HG03108 (cell line): ENCODE measurements around the gene RBSN.
A peak's percentile ranks its signal among the peaks of the same experiment; 100 is the strongest.

Source experiments
- ATAC-seq: cut with Tn5 transposase; IDR thresholded peaks from one replicate; pipeline ENCODE4 v1.9.1; 2021; ENCODE audit warnings: moderate library complexity; ENCODE audit not compliant: unreplicated experiment

The RBSN gene

DNA sequence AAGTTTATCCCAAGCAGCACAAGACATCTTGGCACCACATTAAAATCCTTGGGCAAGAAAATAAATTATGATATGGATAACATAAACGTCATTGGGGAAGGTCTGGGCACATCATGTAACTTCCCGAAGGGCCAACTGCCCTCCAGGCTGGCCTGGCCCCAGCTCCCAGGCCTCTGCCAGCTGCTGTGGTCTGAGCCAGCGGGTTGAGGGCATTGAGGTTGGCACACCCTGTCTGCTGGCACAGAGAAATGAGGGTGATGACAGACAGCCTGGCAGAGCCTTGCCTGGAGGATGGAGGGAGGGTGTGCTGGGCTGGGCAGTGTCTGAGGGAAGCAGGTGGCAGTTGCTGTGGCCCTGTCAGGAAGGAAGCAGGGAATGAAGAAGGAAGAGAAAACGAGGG, 3.3 kb upstream of the RBSN start:
- ATAC-seq = no peak

DNA sequence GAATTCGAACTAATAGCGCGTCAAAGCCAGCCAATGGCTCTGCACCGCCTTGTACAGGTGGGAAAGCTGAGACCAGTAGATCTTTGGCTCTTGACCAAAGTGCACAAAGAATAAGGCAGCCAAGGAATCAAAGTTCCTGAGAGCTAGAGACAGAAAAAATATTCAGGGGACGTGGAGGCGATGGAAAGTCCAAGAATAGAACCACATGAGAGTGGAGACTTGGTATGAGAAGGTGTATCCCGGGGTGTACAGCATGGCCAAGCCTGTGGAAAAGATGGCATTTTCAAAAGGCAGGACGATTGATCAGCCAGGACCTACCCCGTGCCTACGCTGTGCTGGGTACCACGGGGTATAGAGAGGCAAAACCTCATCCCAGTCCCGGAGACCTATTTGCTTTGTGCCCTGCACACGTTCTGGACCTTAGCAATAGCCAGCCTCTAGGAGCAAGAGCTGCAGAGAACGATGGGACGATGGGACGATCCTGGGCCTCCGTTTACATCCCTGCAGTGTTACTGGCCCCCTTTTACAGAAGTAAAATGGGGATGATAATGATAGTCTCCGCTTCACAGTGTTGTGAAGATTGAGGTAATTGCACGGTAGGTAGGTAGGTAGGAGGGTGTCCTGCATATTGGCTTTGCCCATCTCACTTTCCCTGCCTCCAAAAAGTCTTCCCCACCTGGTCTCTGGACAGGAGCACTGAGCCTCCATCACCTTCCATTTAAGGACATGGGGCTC, 583 bp upstream of the RBSN start:
- peak; percentile 8 for ATAC-seq

DNA sequence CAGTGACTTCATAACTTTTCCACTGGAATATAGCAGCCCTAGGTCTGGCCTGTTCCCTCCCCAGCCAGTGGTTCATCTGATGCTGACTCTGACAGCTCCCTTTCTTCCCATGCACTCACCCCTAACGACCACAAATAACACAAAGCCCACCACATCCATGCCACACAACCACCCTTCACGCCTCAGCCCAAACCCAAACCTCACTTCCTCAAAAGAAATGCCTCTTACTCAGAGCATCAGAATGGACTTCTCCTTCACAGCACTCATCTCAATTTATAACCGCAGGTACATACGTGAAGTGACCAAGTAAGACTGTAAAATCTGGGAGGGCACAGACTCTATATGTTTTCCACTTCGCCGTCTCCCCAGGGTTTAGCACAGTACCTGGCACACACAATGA, 1.1 kb downstream of the RBSN start:
- ATAC-seq = no peak

DNA sequence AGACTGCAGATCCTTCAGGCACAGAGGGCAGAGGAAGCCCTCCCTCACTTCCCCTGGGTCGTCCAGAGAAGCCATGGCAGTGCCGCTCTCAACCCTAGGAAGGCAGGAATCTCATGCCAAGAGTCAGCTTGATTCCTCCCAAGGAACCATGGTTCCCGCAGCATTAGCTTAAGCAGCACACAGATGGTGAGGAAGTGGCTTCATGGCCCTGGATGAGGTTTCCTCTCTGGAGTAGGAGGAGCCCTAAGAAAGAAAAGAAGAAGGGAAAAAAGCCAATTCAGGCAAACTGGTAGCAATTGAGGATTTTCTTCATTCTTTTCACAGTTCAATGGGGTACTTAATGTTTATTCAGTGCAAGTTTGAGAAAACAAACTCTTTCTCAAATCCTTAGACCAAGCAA, 2.9 kb downstream of the RBSN start:
- no peak for ATAC-seq

DNA sequence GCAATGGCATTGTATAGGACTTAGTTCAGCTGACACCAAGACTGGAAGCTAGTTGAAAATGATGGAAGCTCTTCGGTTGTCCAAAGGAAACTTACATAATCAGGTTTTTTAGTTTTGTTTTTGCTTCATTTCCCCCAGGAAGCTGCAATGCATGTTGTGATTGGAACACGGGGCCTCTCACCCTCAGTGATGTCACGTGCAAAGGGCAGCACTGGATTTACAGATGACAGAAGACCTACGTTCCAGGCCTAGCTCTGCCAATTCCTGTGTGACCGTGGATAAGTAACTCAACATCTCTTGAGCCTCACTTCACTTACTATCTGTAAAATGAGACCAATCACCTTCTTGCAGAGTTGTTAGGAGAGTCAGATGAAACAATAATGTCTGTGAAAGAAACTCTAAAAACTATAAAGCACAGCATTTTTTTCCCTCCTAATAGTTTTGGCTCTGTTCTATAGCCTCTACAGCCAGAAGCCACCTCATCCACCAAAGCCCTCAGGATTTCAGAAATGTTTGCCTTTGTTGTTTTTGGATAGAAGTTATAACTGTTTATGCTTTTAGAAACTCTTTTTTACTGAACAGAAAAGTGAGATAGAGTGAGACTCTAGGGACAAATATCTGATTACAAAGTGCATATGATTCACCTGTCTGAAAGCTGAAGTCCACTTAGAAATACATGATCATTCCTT, 4.6 kb downstream of the RBSN start:
- ATAC-seq = no peak

DNA sequence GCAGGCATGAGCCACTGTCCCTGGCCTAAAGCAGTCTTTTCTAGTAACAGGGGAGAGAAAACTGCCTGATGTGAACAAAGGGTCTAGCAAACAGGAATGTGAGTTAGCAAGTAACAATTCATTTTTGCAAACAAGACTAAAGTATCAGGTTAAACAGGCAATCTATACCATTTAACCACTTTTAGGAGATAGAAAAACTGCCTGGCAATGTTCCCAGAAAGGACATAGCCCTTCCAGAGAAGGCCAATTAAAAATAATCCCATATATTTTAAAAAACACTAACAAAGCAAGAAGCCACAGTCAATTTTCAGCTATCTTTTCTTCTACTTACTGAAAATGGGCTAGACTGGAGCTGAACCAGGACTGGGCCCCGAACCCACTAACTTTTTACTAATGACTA, 6.3 kb downstream of the RBSN start:
- ATAC-seq = no peak

DNA sequence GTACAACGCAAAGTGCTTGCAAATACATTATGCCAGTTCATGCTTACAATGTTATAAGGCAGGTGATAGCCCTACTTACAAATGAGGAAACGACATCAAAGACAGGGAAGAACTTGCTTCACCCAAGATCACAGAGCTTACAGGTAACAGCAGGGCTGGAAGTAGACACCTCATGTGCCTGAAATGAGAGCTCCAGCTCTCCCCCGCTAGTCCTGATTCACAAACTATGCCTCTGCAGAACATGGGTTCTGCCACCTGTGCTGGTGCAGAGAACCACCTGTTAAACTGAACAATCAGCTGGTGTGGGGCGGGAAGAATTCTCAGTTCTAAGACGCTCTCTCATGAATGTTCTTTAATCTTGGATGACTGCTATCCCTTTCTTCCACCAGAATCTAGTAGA, 7.4 kb downstream of the RBSN start:
- ATAC-seq = no peak

DNA sequence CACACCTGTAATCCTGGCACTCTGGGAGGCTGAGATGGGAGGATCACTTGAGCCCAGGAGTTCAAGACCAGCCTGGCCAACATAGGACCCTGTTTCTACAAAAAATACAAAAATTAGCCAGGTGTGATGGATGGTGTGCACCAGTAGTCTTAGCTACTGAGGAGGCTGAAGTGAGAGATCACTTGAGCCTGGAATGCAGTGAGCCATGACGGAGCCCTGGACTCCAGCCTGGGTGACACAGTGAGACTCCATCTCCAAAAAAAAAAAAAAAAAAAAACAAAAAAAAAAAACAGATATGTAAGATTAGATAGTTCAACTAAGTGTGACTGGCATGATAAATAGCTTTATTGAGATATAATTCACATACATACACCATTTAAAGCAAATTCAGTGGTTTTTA, 9.7 kb downstream of the RBSN start:
- ATAC-seq = no peak

DNA sequence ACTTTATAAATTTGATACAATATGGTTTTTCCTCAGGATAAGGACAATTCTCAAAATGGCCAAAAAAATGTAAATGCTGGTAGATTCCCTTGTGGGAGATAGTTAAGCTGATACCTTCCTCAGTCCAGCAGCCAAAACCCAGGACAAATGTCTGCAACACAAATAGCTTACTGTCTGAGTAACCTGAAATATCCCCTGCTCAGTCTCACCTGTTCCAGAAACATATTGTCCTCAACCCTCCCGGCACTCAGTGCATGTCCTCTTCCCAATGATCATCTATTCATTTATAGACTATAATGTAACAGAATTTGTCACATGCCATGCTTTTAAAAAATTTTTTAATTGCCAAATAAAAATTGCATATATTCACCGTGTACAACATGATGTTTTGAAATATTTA, 12.2 kb downstream of the RBSN start:
- no peak for ATAC-seq

DNA sequence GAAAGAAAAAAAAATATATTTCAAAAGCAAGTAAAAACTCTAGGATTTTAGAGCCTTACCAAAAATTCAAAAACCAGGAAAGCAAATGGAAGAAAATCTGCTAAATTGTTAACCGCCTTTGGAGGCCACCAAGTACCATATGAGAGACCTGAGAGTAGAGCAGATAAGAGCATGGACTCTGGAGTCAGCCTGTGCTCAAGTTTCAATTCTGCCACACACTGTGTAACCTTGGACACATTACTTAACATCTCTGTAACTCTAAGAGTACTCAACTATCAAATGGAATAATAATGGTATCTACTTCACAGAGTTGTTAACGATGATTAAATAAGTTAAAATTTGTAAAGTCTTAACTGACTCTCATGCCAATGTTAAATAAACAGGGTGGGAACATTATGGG, 12.7 kb downstream of the RBSN start:
- ATAC-seq = no peak

DNA sequence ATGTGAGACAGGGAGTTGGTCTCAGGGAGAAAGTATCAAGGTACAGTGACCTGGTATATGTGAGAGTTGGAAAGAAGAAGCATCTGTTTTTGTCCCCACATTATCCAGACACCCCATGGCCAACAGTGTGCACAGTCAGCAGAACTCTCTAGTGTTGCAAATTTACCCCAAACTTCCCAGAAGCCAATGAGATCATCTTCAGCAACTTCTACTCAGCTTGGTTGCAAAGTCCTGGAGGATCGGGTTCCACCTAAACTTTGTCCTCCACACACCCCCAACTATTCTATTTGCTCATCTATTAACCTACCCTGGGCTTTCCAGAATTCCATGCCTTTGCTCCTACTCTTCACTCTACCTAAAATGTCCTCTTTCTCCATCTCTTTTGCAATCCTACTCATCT, 15.7 kb downstream of the RBSN start:
- ATAC-seq = no peak

DNA sequence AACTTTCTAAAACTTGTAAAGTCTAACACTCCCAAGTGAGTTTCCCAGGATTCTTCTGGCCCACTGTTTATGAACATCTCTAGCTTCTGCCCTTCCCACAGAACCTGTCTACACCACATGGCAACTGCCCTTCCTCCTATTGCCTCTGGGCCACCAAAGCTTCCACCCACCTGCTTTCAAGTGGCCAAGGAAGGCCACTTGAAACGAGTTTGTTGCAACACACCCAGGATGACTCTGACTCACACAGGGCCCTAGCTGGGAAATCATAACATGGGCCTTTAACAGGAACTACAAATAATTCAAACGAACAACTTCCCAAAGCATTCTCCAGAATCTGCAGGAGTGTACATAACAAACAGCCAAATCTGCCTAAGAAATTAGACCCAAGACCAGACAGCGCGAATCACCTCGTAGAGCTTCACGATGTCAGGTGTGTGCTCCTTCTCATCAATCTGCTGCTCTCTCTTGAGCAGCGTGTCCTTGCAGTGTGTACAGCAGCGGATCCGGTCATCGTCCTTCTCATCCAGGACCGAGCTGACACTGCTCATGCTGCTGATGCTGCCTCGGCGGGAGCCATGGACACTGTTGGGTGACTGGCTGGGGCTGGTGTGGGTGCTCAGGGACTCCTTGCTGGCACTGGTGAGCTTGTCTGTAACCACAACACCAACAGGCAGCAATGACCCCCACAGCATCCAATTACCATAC, 16.8 kb downstream of the RBSN start:
- no peak for ATAC-seq

DNA sequence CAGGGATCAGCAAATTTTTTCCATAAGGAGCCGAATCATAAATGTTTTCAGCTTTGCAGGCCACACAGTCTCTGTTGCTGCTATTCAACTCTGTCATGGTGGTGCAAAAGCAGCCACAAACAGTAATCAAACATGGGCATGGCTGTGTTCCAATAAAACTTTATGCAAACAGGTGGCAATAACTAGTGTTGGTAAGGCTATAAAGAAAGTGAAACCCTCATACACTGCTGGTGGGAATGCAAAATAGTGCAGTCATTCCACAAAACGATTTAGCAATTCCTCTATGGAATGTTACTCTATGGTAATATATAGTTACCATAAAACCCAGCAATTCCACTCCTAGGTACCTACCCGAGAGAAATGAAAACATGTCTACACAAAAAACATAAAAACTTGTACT, 19.9 kb downstream of the RBSN start:
- ATAC-seq = no peak

DNA sequence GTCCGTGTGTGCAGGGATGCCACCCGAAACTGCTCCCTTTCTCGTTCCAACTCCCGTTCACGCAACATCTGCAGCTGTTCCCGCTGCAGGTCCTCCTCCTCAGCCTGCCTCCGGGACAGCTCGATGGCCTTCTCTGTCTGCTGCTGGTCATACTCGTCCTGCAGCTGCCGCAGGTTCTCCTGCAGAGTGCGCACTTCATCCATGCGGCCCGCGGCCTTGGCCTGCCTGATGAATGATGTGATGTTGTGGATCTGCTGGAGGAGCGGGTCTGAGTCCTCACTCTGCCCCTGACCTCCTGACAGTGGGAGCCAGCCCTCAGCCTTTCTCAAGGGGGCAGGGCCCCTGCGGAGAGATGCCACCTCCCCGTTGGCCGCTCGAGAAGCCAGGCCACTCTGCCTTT, 24.4 kb downstream of the RBSN start:
- no peak for ATAC-seq

DNA sequence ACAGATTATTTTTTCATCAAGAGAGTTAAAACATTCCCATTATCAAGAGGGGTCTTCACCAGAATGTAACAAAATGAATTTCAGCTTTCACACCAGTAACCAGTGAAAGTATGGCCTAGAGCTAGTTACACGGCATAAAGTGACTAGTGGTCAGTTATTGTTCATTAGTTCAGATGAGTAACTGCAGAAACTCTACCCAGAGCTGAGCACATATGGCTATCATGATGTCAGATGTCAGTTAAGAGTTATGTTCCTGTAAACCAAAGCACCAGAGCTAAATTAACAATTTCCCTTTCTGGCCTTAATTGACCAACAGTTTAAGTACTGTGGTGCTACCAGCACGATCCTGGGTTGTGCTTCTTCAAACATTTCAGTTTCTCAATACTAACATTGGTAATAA, 27.2 kb downstream of the RBSN start:
- no peak for ATAC-seq

DNA sequence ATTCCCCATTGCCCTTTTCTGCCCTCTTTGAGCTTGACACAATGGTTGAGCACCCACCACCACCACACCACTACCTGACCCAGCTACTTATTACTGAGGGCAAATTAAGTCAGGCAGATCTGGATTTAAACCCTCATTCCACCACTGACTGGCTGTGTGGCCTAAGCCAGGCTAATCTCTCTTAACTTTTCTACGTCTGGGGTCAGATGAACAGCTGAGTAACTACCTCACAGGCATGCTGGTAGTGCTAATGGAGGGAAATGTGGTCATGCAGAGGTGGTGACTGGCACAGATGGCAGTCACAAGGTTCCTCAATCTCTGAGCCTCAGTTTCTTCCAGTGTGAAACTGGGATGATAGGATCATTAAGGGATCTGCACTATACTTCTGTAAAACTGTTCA, 29.5 kb downstream of the RBSN start:
- no peak for ATAC-seq

DNA sequence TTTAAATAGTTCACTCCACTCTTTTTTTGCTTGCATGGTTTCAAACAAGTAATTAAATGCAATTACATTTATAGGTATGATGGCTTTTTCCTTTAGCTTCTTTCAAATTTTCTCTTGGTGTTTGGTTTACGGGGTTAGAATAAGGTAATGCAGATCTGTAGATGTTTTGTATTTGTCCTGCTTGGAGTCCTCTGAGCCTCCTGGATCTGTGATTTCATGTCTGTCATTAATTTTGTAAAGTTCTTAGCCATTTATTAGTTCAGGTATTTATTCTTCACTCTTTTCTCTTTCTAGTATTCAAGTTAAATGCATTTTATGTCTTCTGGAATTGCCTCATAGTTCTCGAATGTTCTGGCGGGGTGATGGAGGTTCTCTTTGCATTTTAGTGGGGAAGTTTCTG, 32.5 kb downstream of the RBSN start:
- ATAC-seq = no peak

DNA sequence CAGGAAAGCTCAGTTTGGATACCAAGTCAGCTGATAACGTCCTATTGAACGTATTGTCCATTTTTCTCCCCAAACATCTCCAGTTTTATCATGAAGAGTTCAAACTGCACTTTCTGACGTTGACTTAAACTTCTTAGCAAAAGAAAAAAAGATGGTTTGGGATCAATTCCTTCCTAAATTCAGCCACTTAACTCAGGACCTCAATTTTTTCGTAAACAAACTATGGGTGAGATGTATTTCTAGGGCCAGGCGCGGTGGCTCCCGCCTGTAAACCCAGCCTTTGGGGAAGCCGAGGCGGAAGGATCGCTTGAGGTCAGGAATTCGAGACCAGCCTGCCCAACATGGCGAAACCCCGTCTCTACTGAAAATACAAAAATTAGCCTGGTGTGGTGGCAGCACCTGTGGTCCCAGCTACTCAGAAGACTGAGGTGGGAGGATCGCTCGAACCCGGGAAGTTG, 33.4 kb downstream of the RBSN start:
- no peak for ATAC-seq

DNA sequence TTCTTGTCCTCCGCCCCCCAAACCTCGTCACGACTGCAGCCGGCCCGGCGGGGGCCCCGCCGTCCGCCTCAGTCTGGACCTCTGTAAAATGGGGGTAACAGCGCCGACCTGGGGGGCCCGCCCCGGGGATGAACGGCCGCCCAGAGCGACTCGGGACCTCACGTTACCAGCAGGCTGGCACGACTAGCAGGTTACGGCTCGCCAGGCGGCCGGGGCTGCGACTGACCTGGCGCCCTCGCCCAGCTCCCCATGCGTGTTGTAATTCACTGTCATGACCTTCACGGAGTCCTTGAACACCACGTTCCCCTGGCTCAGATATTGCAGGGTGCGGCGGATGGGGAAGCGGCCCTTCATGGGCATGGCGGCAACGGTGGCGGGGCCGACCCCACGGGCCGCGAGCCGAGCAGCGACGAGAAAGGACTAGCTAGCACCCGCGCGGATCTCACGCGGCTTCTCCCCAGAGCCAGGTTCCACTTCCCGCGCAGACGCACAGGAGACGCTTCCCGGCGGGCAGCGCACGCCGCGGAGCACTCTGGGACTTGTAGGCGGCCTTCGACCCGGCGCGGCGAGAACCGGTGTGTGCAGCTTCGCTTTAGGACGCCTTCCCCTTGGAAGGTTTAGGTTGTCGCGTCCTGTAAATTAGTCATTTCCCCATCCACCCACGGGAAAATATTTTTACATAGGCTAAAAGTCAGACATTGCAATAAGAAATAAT, 34.0 kb downstream of the RBSN start, which contains the start of gene MRPS25:
MRPS25 (minus strand) TSS at position 481 of the 715 bp plus-strand sequence; CDS start at position 360, 121 bp downstream.
- peak; percentile 99 for ATAC-seq

DNA sequence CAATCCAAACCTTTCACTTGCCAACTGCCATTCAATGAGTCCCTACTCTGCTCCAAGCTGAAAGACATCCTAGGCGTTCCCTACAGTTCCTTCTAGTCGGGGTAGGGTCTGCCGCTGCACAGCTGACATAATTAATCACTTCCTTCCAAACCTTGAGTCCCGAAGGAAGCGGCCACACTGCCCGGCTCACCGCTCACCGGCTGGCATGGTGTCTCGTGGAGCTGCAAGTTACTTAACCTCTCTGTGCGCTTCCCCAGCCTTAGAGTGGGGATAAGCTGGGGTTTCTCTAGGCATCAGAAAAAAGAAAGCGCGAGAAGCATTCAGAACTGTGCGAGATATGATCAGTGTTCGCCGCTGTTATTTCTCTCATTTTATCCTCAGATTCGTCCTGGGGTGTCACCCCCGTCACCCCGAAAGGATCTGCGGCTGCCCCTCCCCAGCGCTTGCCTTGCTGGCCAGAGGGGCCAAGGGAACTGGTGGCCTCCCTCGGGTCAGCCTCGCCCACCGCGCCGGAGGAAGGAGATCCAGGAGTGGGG, 34.6 kb downstream of the RBSN start:
- ATAC-seq = no peak

DNA sequence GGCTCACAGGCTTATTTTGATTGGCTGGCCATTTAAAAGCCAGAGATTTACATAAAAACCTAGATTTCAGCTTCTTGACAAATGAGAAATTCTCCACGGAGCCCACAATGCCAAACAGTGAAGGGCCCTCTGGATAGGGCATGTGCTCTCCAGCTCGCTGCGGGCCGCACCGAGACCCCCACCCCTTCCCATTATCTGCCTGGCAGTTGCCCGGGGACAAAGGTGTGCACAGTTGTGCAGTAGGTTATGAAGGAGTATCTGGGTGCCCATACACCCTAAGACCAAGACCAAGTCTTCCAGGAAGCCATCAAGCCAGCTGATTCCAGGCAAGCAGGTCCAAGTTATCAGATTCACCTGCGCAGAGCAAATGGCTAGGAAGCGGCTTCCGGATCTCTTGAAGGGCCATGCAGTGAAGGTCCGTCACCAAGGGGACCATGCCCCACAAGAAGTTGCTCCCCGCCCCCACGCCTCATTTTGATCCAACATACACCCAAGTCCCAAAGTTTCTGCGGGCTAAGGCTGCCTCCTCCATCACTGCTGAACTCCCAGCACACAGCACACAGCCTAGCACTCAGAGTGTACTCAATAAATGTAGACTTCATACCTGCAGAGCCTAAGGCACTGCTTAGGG, 35.2 kb downstream of the RBSN start:
- no peak for ATAC-seq
